HCT116 (cell line): Measurements from ENCODE around the gene PARVG. TPM values are rescaled to one million over a fixed set of nuclear protein-coding genes. Genes with fewer than 3 reads are reported as not detected.

Source experiments
- ATAC-seq: fragments of 200-7000 bp; cut with Tn5 transposase; 2 replicates; pipeline ENCODE4 v1.9.1; 2020; ENCODE audit warnings: mild to moderate bottlenecking, moderate library complexity
- BruUV-seq: library from RNA; stranded (reverse); fragments of 400-500 nt; replicated peaks from 2 replicates; lab custom pipeline; 2021; lab: Mats Ljungman, UMichigan
- CTCF ChIA-PET: fragments of 300-600 bp; sonication (Branson Sonifier 250); formaldehyde crosslinking; loops from one replicate; lab custom pipeline; 2021; ENCODE audit warnings: antibody characterized with exemption; lab: Charles Lee
- POLR2A ChIA-PET: fragments of 300-600, 350-600 bp; sonication (Branson Sonifier 250); formaldehyde crosslinking; loops from one replicate; lab custom pipeline; 2021; ENCODE audit warnings: antibody characterized with exemption; lab: Charles Lee
- RAD21 ChIA-PET, 2 experiments: fragments of 300-600 bp; sonication (Branson Sonifier 250); formaldehyde crosslinking; loops; one replicate each; lab custom pipeline; 2023; ENCODE audit warnings: low total read pairs in 2 of 2; ENCODE audit not compliant: uncharacterized antibody in 2 of 2, unreplicated experiment in 2 of 2, low non-redundant PET in 1 of 2; lab: Charles Lee
- DNase-seq: peaks from one replicate; pipeline ENCODE4 v3.0.0-alpha.2; 2010; ENCODE audit warnings: low read depth, low spot score
- H2AFZ ChIP-seq: fragments of 200-600 bp; shearing (Covaris generic), sonication (generic); 2 replicates; pipeline ENCODE4 v1.6.1; 2017; ENCODE audit warnings: low read depth, mixed run types, mixed read lengths, antibody characterized with exemption, low read length; ENCODE audit not compliant: poor library complexity, severe bottlenecking
- H3K27ac ChIP-seq: 2 replicates; pipeline ENCODE4 v1.5.1; 2012; ENCODE audit warnings: low read depth, low read length
- H3K27me3 ChIP-seq: fragments of 200-600 bp; sonication (generic); 2 replicates; pipeline ENCODE4 v1.6.1; 2016; ENCODE audit warnings: mixed run types, low read length, mixed read lengths; ENCODE audit not compliant: insufficient read depth
- H3K36me3 ChIP-seq, 2 experiments: fragments of 200-500 bp in 1 of 2; fragments of 200-600 bp in 1 of 2; sonication (Bioruptor generic) in 1 of 2; sonication (generic) in 1 of 2; 2 replicates each; pipeline versions ENCODE4 v1.5.1 to v1.6.1; 2014 to 2016; ENCODE audit warnings: low read length in 2 of 2, inconsistent platforms in 1 of 2, mixed read lengths in 1 of 2, mixed run types in 1 of 2; ENCODE audit not compliant: insufficient read depth in 2 of 2, control insufficient read depth in 1 of 2
- H3K4me1 ChIP-seq, 2 experiments: fragments of 200-600 bp in 1 of 2; sonication (generic) in 1 of 2; 2 replicates each; pipeline versions ENCODE4 v1.5.1 to v1.6.1; 2012 to 2017; ENCODE audit warnings: low read length in 2 of 2, inconsistent platforms in 1 of 2, mild to moderate bottlenecking in 1 of 2, mixed read lengths in 1 of 2, mixed run types in 1 of 2, moderate library complexity in 1 of 2; ENCODE audit not compliant: insufficient read depth in 2 of 2, control insufficient read depth in 1 of 2
- H3K4me2 ChIP-seq: fragments of 200-600 bp; sonication (generic); 2 replicates; pipeline ENCODE4 v1.6.1; 2017; ENCODE audit warnings: mixed run types, low read length, mixed read lengths
- H3K4me3 ChIP-seq, 2 experiments: fragments of 200-600 bp in 1 of 2; sonication (generic) in 1 of 2; replicated peaks in 1 of 2; 2 replicates each; pipeline ENCODE4 v1.5.1; 2011 to 2016; ENCODE audit warnings: low read length in 2 of 2, control low read depth in 1 of 2, low read depth in 1 of 2, mild to moderate bottlenecking in 1 of 2, mixed read lengths in 1 of 2, mixed run types in 1 of 2
- H3K79me2 ChIP-seq: fragments of 200-600 bp; sonication (generic); 2 replicates; pipeline ENCODE4 v1.6.1; 2017; ENCODE audit warnings: mild to moderate bottlenecking, mixed run types, low read length, moderate library complexity, mixed read lengths; ENCODE audit not compliant: insufficient read depth
- H3K9ac ChIP-seq: fragments of 200-600 bp; sonication (generic); 2 replicates; pipeline ENCODE4 v1.6.1; 2016; ENCODE audit warnings: low read length, mixed read lengths
- H3K9me2 ChIP-seq: fragments of 200-600 bp; sonication (generic), shearing (Covaris generic); 2 replicates; pipeline ENCODE4 v1.6.1; 2017; ENCODE audit warnings: mixed run types, mild to moderate bottlenecking, moderate library complexity; ENCODE audit not compliant: insufficient read depth
- H3K9me3 ChIP-seq, 2 experiments: fragments of 200-500 bp in 1 of 2; fragments of 200-600 bp in 1 of 2; sonication (Bioruptor generic) in 1 of 2; sonication (generic) in 1 of 2; 2 replicates each; pipeline ENCODE4 v1.6.1; 2014 to 2017; ENCODE audit warnings: low read length in 2 of 2, mixed read lengths in 2 of 2, inconsistent platforms in 1 of 2, low read depth in 1 of 2, mild to moderate bottlenecking in 1 of 2, mixed run types in 1 of 2, moderate library complexity in 1 of 2; ENCODE audit not compliant: control insufficient read depth in 1 of 2, insufficient read depth in 1 of 2
- H4K20me1 ChIP-seq: fragments of 200-600 bp; sonication (generic), shearing (Covaris generic); 2 replicates; pipeline ENCODE4 v1.6.1; 2017; ENCODE audit warnings: mixed run types, mild to moderate bottlenecking, moderate library complexity; ENCODE audit not compliant: insufficient read depth
- CEBPB ChIP-seq: IDR thresholded peaks from 2 replicates; pipeline ENCODE4 v1.6.1; 2012; ENCODE audit warnings: low read depth
- EGR1 ChIP-seq: IDR thresholded peaks from 2 replicates; pipeline ENCODE4 v1.6.1; 2012; ENCODE audit warnings: low read depth
- EZH2 ChIP-seq: fragments of 200-600 bp; sonication (generic); IDR thresholded peaks from 2 replicates; pipeline ENCODE4 v1.6.1; 2017; ENCODE audit warnings: antibody characterized with exemption, mixed run types
- POLR2AphosphoS5 ChIP-seq: IDR thresholded peaks from 2 replicates; pipeline ENCODE4 v1.6.1; 2011; ENCODE audit warnings: mild to moderate bottlenecking, low read depth, low read length, moderate library complexity
- RAD21 ChIP-seq: IDR thresholded peaks from 2 replicates; pipeline ENCODE4 v1.6.1; 2012; ENCODE audit warnings: low read depth, mild to moderate bottlenecking
- SP1 ChIP-seq: IDR thresholded peaks from 2 replicates; pipeline ENCODE4 v1.6.1; 2012; ENCODE audit warnings: low read depth
- intact Hi-C: fragments of 100-400 bp; cut with micrococcal nuclease; formaldehyde crosslinking; loops from 2 replicates; pipeline ENCODE4 v1.10.0; 2022
- total RNA-seq: library from RNA; stranded (reverse); gene quantifications from one replicate; pipeline ENCODE4 v1.2.1, GENCODE V29; 2021; ENCODE audit not compliant: unreplicated experiment
- TF ChIP-seq, protein P1 (sequence below): IDR thresholded peaks from 2 replicates; pipeline ENCODE4 v1.6.1; 2011; ENCODE audit warnings: mild to moderate bottlenecking, low read length, moderate library complexity; ENCODE audit not compliant: insufficient replicate concordance; ENCODE audit errors: extremely low read depth
- TF ChIP-seq, protein P2 (sequence below), 3 experiments: fragments of 200-600 bp in 1 of 3; sonication (generic) in 1 of 3; IDR thresholded peaks in 2 of 3; conservative IDR thresholded peaks in 1 of 3; 2 replicates each; pipeline ENCODE4 v1.5.1; 2012 to 2017; ENCODE audit warnings: low read depth in 2 of 3, low read length in 2 of 3, antibody characterized with exemption in 1 of 3, borderline replicate concordance in 1 of 3, control low read depth in 1 of 3, mild to moderate bottlenecking in 1 of 3, mixed read lengths in 1 of 3, mixed run types in 1 of 3, moderate library complexity in 1 of 3; ENCODE audit not compliant: insufficient read depth in 1 of 3
- TF ChIP-seq, protein P3 (sequence below): IDR thresholded peaks from 2 replicates; pipeline ENCODE4 v1.6.1; 2012; ENCODE audit warnings: low read depth

Gene PARVG
- total RNA-seq, 1 experiment from 2014 or later: 0.57 TPM

DNA sequence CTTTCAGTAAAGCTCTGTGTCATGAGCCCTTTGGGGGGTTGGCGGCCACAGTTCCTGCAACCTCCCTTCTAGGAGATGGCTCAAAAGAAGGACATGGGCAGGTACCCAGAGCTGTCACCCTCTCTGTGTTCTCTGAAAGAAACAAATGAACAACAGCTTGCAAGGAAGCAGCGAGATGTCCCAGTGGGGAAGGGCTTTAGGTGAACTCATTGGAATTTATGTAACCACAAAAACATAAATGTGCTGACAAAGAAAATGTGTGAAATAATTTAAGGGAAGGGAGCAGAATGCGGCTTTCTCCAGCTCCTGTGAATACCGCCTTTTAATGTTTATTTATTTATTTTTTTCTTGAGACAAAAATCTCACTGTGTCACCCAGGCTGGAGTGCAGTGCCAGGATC is 3.3 kb downstream of the PARVG start:
- H3K4me3 ChIP-seq: no peak overlapping the region
- no peak overlapping the region for H3K9ac ChIP-seq
- H3K9me2 ChIP-seq: no peaks in the 10 kb centered on the region
- no peaks in the 10 kb centered on the region for H3K9me3 ChIP-seq
- no peaks in the 10 kb centered on the region for H3K79me2 ChIP-seq
- H3K36me3 ChIP-seq: no peaks in the 10 kb centered on the region
- intact Hi-C loops: no loop called here
- no peak for DNase-seq
- BruUV-seq: no TSS peak
- ATAC-seq: no peak
- CTCF ChIA-PET: no interaction called here
- RAD21 ChIA-PET: no interaction called here
- POLR2A ChIA-PET: no interaction called here
- peaks cover 3% of the 10 kb centered on the region; the same call in 1 of the 2 replicates for H3K27me3 ChIP-seq
- TF ChIP-seq RAD21 (no peak), CEBPB (no peak), EZH2 (no peak), POLR2AphosphoS5 (no peak), SP1 (no peak), EGR1 (no peak)
- TF ChIP-seq, protein P1, sequence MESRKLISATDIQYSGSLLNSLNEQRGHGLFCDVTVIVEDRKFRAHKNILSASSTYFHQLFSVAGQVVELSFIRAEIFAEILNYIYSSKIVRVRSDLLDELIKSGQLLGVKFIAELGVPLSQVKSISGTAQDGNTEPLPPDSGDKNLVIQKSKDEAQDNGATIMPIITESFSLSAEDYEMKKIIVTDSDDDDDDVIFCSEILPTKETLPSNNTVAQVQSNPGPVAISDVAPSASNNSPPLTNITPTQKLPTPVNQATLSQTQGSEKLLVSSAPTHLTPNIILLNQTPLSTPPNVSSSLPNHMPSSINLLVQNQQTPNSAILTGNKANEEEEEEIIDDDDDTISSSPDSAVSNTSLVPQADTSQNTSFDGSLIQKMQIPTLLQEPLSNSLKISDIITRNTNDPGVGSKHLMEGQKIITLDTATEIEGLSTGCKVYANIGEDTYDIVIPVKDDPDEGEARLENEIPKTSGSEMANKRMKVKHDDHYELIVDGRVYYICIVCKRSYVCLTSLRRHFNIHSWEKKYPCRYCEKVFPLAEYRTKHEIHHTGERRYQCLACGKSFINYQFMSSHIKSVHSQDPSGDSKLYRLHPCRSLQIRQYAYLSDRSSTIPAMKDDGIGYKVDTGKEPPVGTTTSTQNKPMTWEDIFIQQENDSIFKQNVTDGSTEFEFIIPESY: no peak
- TF ChIP-seq, protein P2, sequence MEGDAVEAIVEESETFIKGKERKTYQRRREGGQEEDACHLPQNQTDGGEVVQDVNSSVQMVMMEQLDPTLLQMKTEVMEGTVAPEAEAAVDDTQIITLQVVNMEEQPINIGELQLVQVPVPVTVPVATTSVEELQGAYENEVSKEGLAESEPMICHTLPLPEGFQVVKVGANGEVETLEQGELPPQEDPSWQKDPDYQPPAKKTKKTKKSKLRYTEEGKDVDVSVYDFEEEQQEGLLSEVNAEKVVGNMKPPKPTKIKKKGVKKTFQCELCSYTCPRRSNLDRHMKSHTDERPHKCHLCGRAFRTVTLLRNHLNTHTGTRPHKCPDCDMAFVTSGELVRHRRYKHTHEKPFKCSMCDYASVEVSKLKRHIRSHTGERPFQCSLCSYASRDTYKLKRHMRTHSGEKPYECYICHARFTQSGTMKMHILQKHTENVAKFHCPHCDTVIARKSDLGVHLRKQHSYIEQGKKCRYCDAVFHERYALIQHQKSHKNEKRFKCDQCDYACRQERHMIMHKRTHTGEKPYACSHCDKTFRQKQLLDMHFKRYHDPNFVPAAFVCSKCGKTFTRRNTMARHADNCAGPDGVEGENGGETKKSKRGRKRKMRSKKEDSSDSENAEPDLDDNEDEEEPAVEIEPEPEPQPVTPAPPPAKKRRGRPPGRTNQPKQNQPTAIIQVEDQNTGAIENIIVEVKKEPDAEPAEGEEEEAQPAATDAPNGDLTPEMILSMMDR (IDR thresholded peaks at IDR 0.05 in 2 of 3, conservative IDR thresholded peaks at IDR 0.05 in 1 of 3; ENCODE audit: borderline replicate concordance in 1 of 3, insufficient read depth in 1 of 3, low read depth in 2 of 3, low read length in 2 of 3): no peak
- TF ChIP-seq, protein P3, sequence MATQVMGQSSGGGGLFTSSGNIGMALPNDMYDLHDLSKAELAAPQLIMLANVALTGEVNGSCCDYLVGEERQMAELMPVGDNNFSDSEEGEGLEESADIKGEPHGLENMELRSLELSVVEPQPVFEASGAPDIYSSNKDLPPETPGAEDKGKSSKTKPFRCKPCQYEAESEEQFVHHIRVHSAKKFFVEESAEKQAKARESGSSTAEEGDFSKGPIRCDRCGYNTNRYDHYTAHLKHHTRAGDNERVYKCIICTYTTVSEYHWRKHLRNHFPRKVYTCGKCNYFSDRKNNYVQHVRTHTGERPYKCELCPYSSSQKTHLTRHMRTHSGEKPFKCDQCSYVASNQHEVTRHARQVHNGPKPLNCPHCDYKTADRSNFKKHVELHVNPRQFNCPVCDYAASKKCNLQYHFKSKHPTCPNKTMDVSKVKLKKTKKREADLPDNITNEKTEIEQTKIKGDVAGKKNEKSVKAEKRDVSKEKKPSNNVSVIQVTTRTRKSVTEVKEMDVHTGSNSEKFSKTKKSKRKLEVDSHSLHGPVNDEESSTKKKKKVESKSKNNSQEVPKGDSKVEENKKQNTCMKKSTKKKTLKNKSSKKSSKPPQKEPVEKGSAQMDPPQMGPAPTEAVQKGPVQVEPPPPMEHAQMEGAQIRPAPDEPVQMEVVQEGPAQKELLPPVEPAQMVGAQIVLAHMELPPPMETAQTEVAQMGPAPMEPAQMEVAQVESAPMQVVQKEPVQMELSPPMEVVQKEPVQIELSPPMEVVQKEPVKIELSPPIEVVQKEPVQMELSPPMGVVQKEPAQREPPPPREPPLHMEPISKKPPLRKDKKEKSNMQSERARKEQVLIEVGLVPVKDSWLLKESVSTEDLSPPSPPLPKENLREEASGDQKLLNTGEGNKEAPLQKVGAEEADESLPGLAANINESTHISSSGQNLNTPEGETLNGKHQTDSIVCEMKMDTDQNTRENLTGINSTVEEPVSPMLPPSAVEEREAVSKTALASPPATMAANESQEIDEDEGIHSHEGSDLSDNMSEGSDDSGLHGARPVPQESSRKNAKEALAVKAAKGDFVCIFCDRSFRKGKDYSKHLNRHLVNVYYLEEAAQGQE: no peak
- no peak overlapping the region for H3K4me2 ChIP-seq
- no peaks in the 10 kb centered on the region for H3K4me1 ChIP-seq
- no peak overlapping the region for H3K27ac ChIP-seq
- H2AFZ ChIP-seq: no peak overlapping the region
- no peaks in the 10 kb centered on the region for H4K20me1 ChIP-seq
